Measurements from ENCODE around the gene ARL13A.

Gene ARL13A

GRCh38 chrX:100969408-100969807, at the start of gene ARL13A:
Gene ARL13A, plus strand, starts transcription at chrX:100969708. Its CDS starts 3,982 bp downstream, at chrX:100973690.
- Histone ChIP-seq H3K27ac (ENCODE audit: low read depth, low read length) (no peak within 1 kb of the TSS), H2AFZ (ENCODE audit: low read depth, low read length, severe bottlenecking) (no peak within 1 kb of the TSS), H4K20me1 (ENCODE audit: low read depth, low read length) (no peaks in the 10 kb centered on the region), H3K9me3 (ENCODE audit: insufficient read depth, low read length) (no peaks in the 10 kb centered on the region), H3F3A (ENCODE audit: insufficient read depth) (no peaks in the 10 kb centered on the region), H3K4me3 (ENCODE audit: insufficient read depth, low read length, poor library complexity, severe bottlenecking) (no peak within 1 kb of the TSS), H3K9me2 (replicated peaks; ENCODE audit: insufficient read depth, low read length) (no peaks in the 10 kb centered on the region), H3K27me3 (ENCODE audit: low read length) (no peaks in the 10 kb centered on the region), H3K79me2 (ENCODE audit: insufficient read depth, low read length) (no peaks in the 10 kb centered on the region), H3K4me2 (ENCODE audit: low read depth, low read length, poor library complexity, severe bottlenecking) (no peak within 1 kb of the TSS), H3K9ac (ENCODE audit: low read length) (no peak within 1 kb of the TSS), H3K36me3 (ENCODE audit: low read length) (no peaks in the 10 kb centered on the region)
- TF ChIP-seq EZH2phosphoT487 (conservative IDR thresholded peaks at IDR 0.05; ENCODE audit: low read length) (no peak), CTCF (IDR thresholded peaks at IDR 0.05; ENCODE audit: insufficient read depth, low read length, poor library complexity, severe bottlenecking) (no peak)

GRCh38 chrX:100924375-100924774, 45.1 kb upstream of the ARL13A start:
- Histone ChIP-seq H3K79me2 (ENCODE audit: insufficient read depth, low read length) (no peaks in the 10 kb centered on the region), H2AFZ (ENCODE audit: low read depth, low read length, severe bottlenecking) (no peak overlapping the region), H3K9me2 (replicated peaks; ENCODE audit: insufficient read depth, low read length) (no peaks in the 10 kb centered on the region), H3K9ac (ENCODE audit: low read length) (no peak overlapping the region), H4K20me1 (ENCODE audit: low read depth, low read length) (no peaks in the 10 kb centered on the region), H3K4me2 (ENCODE audit: low read depth, low read length, poor library complexity, severe bottlenecking) (no peak overlapping the region), H3K4me3 (ENCODE audit: insufficient read depth, low read length, poor library complexity, severe bottlenecking) (no peak overlapping the region), H3K36me3 (ENCODE audit: low read length) (no peaks in the 10 kb centered on the region), H3F3A (ENCODE audit: insufficient read depth) (no peaks in the 10 kb centered on the region), H3K27ac (ENCODE audit: low read depth, low read length) (no peak overlapping the region), H3K9me3 (ENCODE audit: insufficient read depth, low read length) (no peaks in the 10 kb centered on the region), H3K27me3 (ENCODE audit: low read length) (no peaks in the 10 kb centered on the region)
- no peak for TF ChIP-seq CTCF (IDR thresholded peaks at IDR 0.05; ENCODE audit: insufficient read depth, low read length, poor library complexity, severe bottlenecking)
- no peak for TF ChIP-seq EZH2phosphoT487 (conservative IDR thresholded peaks at IDR 0.05; ENCODE audit: low read length)

GRCh38 chrX:100926453-100926852, 43.1 kb upstream of the ARL13A start:
- Histone ChIP-seq H3K27me3 (ENCODE audit: low read length) (no peaks in the 10 kb centered on the region), H3K9me3 (ENCODE audit: insufficient read depth, low read length) (no peaks in the 10 kb centered on the region), H3F3A (ENCODE audit: insufficient read depth) (no peaks in the 10 kb centered on the region), H3K79me2 (ENCODE audit: insufficient read depth, low read length) (no peaks in the 10 kb centered on the region), H3K4me3 (ENCODE audit: insufficient read depth, low read length, poor library complexity, severe bottlenecking) (no peak overlapping the region), H3K4me2 (ENCODE audit: low read depth, low read length, poor library complexity, severe bottlenecking) (no peak overlapping the region), H3K9ac (ENCODE audit: low read length) (no peak overlapping the region), H3K36me3 (ENCODE audit: low read length) (no peaks in the 10 kb centered on the region), H2AFZ (ENCODE audit: low read depth, low read length, severe bottlenecking) (no peak overlapping the region), H3K27ac (ENCODE audit: low read depth, low read length) (no peak overlapping the region), H3K9me2 (replicated peaks; ENCODE audit: insufficient read depth, low read length) (no peaks in the 10 kb centered on the region), H4K20me1 (ENCODE audit: low read depth, low read length) (no peaks in the 10 kb centered on the region)
- no peak for TF ChIP-seq EZH2phosphoT487 (conservative IDR thresholded peaks at IDR 0.05; ENCODE audit: low read length)
- TF ChIP-seq CTCF (IDR thresholded peaks at IDR 0.05; ENCODE audit: insufficient read depth, low read length, poor library complexity, severe bottlenecking) = no peak
